Measurements from ENCODE around the gene LSM2. TPM values are rescaled to one million over a fixed set of nuclear protein-coding genes. Genes with fewer than 3 reads are reported as not detected.

LSM2 gene
- total and polyA plus RNA-seq, 9 of the 15 experiments (the other 6 are each of a cell fraction or from before 2014, with no cell fraction given), result 154 to 407 (median 223) TPM

DNA sequence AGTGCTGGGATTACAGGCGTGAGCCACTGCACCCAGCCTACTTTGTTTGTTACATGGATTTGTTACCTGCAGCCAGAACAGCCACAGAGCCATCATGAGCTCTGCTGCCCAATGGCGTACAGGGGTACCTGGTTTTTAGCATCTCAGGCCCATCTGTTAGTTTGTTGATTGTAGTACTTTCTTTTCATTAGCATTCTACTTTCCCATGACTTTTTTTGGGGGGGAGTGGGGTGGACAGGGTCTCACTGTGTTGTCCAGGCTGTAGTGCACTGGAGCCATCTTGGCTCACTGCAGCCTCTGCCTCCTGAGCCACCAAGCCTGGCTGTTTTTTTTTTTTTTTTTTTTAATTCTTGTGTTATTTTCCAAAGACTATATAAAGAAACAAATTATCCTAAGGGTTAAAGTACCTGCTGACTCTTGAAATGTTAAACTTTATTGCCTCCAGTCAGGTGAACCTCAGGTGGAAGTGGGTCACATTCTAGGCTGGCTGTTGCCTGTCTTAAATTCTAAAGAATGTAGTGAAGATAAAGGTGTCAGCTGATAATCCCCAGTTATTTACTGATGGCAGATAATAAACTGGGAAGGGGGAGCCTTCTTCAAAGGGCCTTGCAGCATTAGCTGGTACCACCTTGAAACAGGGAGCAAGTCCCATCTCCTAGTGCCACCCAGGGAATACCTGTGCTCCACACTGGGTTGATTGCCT is 40.7 kb upstream of the LSM2 start (continued):
- TF ChIP-seq, protein P1, sequence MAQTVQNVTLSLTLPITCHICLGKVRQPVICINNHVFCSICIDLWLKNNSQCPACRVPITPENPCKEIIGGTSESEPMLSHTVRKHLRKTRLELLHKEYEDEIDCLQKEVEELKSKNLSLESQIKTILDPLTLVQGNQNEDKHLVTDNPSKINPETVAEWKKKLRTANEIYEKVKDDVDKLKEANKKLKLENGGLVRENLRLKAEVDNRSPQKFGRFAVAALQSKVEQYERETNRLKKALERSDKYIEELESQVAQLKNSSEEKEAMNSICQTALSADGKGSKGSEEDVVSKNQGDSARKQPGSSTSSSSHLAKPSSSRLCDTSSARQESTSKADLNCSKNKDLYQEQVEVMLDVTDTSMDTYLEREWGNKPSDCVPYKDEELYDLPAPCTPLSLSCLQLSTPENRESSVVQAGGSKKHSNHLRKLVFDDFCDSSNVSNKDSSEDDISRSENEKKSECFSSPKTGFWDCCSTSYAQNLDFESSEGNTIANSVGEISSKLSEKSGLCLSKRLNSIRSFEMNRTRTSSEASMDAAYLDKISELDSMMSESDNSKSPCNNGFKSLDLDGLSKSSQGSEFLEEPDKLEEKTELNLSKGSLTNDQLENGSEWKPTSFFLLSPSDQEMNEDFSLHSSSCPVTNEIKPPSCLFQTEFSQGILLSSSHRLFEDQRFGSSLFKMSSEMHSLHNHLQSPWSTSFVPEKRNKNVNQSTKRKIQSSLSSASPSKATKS (CRISPR knock-in tag; IDR thresholded peaks at IDR 0.05), result no peak
- no peak for TF ChIP-seq HNRNPH1 (optimal IDR thresholded peaks at IDR 0.05; ENCODE audit: low read depth, low read length)
- TF ChIP-seq, protein P2, sequence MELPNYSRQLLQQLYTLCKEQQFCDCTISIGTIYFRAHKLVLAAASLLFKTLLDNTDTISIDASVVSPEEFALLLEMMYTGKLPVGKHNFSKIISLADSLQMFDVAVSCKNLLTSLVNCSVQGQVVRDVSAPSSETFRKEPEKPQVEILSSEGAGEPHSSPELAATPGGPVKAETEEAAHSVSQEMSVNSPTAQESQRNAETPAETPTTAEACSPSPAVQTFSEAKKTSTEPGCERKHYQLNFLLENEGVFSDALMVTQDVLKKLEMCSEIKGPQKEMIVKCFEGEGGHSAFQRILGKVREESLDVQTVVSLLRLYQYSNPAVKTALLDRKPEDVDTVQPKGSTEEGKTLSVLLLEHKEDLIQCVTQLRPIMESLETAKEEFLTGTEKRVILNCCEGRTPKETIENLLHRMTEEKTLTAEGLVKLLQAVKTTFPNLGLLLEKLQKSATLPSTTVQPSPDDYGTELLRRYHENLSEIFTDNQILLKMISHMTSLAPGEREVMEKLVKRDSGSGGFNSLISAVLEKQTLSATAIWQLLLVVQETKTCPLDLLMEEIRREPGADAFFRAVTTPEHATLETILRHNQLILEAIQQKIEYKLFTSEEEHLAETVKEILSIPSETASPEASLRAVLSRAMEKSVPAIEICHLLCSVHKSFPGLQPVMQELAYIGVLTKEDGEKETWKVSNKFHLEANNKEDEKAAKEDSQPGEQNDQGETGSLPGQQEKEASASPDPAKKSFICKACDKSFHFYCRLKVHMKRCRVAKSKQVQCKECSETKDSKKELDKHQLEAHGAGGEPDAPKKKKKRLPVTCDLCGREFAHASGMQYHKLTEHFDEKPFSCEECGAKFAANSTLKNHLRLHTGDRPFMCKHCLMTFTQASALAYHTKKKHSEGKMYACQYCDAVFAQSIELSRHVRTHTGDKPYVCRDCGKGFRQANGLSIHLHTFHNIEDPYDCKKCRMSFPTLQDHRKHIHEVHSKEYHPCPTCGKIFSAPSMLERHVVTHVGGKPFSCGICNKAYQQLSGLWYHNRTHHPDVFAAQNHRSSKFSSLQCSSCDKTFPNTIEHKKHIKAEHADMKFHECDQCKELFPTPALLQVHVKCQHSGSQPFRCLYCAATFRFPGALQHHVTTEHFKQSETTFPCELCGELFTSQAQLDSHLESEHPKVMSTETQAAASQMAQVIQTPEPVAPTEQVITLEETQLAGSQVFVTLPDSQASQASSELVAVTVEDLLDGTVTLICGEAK (IDR thresholded peaks at IDR 0.05), result peak; percentile 51; the same call in 1 of the 2 replicates
- TF ChIP-seq, protein P2 (CRISPR knock-in tag; IDR thresholded peaks at IDR 0.05), result no peak
- TF ChIP-seq, protein P3, sequence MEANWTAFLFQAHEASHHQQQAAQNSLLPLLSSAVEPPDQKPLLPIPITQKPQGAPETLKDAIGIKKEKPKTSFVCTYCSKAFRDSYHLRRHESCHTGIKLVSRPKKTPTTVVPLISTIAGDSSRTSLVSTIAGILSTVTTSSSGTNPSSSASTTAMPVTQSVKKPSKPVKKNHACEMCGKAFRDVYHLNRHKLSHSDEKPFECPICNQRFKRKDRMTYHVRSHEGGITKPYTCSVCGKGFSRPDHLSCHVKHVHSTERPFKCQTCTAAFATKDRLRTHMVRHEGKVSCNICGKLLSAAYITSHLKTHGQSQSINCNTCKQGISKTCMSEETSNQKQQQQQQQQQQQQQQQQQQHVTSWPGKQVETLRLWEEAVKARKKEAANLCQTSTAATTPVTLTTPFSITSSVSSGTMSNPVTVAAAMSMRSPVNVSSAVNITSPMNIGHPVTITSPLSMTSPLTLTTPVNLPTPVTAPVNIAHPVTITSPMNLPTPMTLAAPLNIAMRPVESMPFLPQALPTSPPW (CRISPR knock-in tag; IDR thresholded peaks at IDR 0.05), result peak; percentile 65
- no peak for TF ChIP-seq NR3C1 (CRISPR knock-in tag; IDR thresholded peaks at IDR 0.05)
- TF ChIP-seq, protein P4, sequence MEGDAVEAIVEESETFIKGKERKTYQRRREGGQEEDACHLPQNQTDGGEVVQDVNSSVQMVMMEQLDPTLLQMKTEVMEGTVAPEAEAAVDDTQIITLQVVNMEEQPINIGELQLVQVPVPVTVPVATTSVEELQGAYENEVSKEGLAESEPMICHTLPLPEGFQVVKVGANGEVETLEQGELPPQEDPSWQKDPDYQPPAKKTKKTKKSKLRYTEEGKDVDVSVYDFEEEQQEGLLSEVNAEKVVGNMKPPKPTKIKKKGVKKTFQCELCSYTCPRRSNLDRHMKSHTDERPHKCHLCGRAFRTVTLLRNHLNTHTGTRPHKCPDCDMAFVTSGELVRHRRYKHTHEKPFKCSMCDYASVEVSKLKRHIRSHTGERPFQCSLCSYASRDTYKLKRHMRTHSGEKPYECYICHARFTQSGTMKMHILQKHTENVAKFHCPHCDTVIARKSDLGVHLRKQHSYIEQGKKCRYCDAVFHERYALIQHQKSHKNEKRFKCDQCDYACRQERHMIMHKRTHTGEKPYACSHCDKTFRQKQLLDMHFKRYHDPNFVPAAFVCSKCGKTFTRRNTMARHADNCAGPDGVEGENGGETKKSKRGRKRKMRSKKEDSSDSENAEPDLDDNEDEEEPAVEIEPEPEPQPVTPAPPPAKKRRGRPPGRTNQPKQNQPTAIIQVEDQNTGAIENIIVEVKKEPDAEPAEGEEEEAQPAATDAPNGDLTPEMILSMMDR (IDR thresholded peaks at IDR 0.05 in 2 of 3, conservative IDR thresholded peaks at IDR 0.05 in 1 of 3; ENCODE audit: insufficient read depth in 2 of 3, low read depth in 1 of 3, low read length in 3 of 3), result no peak
- TF ChIP-seq PHF8 (IDR thresholded peaks at IDR 0.05; ENCODE audit: borderline replicate concordance, low read length), result no peak
- TF ChIP-seq SOX6 (IDR thresholded peaks at IDR 0.05), result 0 out of 2 replicates have a peak, but pooled peaks have one; percentile 35
- TF ChIP-seq ZNF23 (CRISPR knock-in tag; IDR thresholded peaks at IDR 0.05), result no peak
- TF ChIP-seq CBX8 (IDR thresholded peaks at IDR 0.05; ENCODE audit: borderline replicate concordance, extremely low read depth, low read depth, low read length, poor library complexity, severe bottlenecking), result no peak
- TF ChIP-seq MTA3 (IDR thresholded peaks at IDR 0.05; ENCODE audit: borderline replicate concordance), result no peak
